Natural killer cell (primary cell): Measurements from ENCODE around the gene TKFC. TPM values are rescaled to one million over a fixed set of nuclear protein-coding genes. Genes with fewer than 3 reads are reported as not detected.

Experiments used
- ATAC-seq, 3 donors: fragments of 150-1000 bp in 2 of 3; fragments of 200-7000 bp in 1 of 3; cut with Tn5 transposase; 1 replicate in 1 of 3; 2 replicates in 2 of 3; pipeline ENCODE4 v1.10.0; 2021; ENCODE audit warnings: mild to moderate bottlenecking in 2 of 3, moderate library complexity in 2 of 3
- DNase-seq, 2 donors: peaks; one replicate each; pipeline versions ENCODE4 v3.0.0 to v3.0.0-alpha.2; 2013 to 2021; ENCODE audit warnings: mixed read lengths in 1 of 2
- H3K27ac ChIP-seq: one replicate; pipeline ENCODE4 v1.5.1; 2013; ENCODE audit warnings: mild to moderate bottlenecking, low read length
- H3K27me3 ChIP-seq: one replicate; pipeline ENCODE4 v1.6.1; 2013; ENCODE audit warnings: low read length; ENCODE audit not compliant: control insufficient read depth, insufficient read depth
- H3K36me3 ChIP-seq: one replicate; pipeline ENCODE4 v1.6.1; 2013; ENCODE audit warnings: low read length; ENCODE audit not compliant: control insufficient read depth, insufficient read depth
- H3K4me1 ChIP-seq: one replicate; pipeline ENCODE4 v1.6.1; 2013; ENCODE audit warnings: low read length; ENCODE audit not compliant: control insufficient read depth, insufficient read depth
- H3K4me3 ChIP-seq: one replicate; pipeline ENCODE4 v1.5.1; 2013; ENCODE audit warnings: low read length
- H3K9me3 ChIP-seq: one replicate; pipeline ENCODE4 v1.6.1; 2013; ENCODE audit warnings: low read length; ENCODE audit not compliant: control insufficient read depth, insufficient read depth
- H3K27ac Mint-ChIP-seq, 2 donors: one replicate each; pipeline ENCODE4 v1.8.0; 2022; ENCODE audit warnings: mild to moderate bottlenecking in 2 of 2, mixed read lengths in 2 of 2, moderate library complexity in 1 of 2
- H3K27me3 Mint-ChIP-seq, 2 donors: one replicate each; pipeline ENCODE4 v1.8.0; 2022; ENCODE audit warnings: low read depth in 2 of 2, mixed read lengths in 2 of 2
- H3K36me3 Mint-ChIP-seq: one replicate; pipeline ENCODE4 v1.8.0; 2022; ENCODE audit warnings: mixed read lengths
- H3K4me1 Mint-ChIP-seq, 2 donors: one replicate each; pipeline ENCODE4 v1.8.0; 2022; ENCODE audit warnings: mixed read lengths in 2 of 2
- H3K4me3 Mint-ChIP-seq: one replicate; pipeline ENCODE4 v1.8.0; 2022; ENCODE audit warnings: mild to moderate bottlenecking, moderate library complexity, mixed read lengths
- H3K9me3 Mint-ChIP-seq, 2 donors: one replicate each; pipeline ENCODE4 v1.8.0; 2022; ENCODE audit warnings: mixed read lengths in 2 of 2
- WGBS: methylation state at CpG from one replicate; pipeline ENCODE4 v1.1.7; 2013; ENCODE audit warnings: missing lambda C conversion rate; ENCODE audit not compliant: insufficient coverage; 5-methylcytosine and 5-hydroxymethylcytosine counted together
- intact Hi-C: fragments of 100-400 bp; cut with micrococcal nuclease; formaldehyde crosslinking; loops from one replicate; pipeline ENCODE4 v1.14.2; 2022
- total RNA-seq, 4 donors: library from RNA; stranded (reverse); fragments of 120-200 nt in 1 of 4; gene quantifications; one replicate each; pipeline versions ENCODE4 v1.2.3 to v1.2.4, GENCODE V29; 2013 to 2022
- TF ChIP-seq, protein P1 (sequence below): fragments of 200-600 bp; IDR thresholded peaks from one replicate; pipeline ENCODE4 v1.8.0; 2022; ENCODE audit warnings: antibody characterized with exemption

Gene TKFC
- total RNA-seq, 3 donors from 2014 or later (not counting 1 experiment from before 2014, with no cell fraction given) = 32.9 to 54.8 (median 38.6) TPM

DNA sequence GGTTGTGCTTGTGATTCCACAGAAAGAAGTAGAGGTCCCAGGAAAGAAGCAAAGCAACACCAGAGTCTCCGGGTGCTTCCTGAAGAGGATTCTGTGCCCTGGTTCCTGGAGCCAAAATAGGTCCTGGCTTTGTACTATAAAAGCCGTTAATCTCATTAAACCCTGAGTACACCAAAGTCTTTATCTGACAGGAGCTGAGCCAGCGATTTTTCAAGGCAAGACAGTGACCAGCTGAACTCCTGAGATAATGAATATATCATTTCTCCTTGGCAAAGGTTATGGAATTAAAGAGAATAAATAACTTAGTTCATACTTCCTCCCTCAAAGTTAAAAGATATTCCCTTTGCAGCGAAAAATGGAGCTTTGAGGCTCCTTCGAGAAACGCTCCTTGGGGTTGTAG, 34.4 kb downstream of the TKFC start:
- H3K4me1 Mint-ChIP-seq = peaks cover 14 to 16% of the 10 kb centered on the region in 2 donors
- no peaks in the 10 kb centered on the region for H3K27me3 Mint-ChIP-seq
- H3K9me3 Mint-ChIP-seq = no peaks in the 10 kb centered on the region
- Histone ChIP-seq H3K4me3 (no peak overlapping the region), H3K27ac (no peak overlapping the region), H3K36me3 (peaks cover 47% of the 10 kb centered on the region), H3K9me3 (no peaks in the 10 kb centered on the region), H3K27me3 (no peaks in the 10 kb centered on the region), H3K4me1 (peaks cover 8% of the 10 kb centered on the region)
- ATAC-seq (no peak), DNase-seq (no peak)
- TF ChIP-seq, protein P1, sequence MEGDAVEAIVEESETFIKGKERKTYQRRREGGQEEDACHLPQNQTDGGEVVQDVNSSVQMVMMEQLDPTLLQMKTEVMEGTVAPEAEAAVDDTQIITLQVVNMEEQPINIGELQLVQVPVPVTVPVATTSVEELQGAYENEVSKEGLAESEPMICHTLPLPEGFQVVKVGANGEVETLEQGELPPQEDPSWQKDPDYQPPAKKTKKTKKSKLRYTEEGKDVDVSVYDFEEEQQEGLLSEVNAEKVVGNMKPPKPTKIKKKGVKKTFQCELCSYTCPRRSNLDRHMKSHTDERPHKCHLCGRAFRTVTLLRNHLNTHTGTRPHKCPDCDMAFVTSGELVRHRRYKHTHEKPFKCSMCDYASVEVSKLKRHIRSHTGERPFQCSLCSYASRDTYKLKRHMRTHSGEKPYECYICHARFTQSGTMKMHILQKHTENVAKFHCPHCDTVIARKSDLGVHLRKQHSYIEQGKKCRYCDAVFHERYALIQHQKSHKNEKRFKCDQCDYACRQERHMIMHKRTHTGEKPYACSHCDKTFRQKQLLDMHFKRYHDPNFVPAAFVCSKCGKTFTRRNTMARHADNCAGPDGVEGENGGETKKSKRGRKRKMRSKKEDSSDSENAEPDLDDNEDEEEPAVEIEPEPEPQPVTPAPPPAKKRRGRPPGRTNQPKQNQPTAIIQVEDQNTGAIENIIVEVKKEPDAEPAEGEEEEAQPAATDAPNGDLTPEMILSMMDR = no peak
- peaks cover 17% of the 10 kb centered on the region for H3K36me3 Mint-ChIP-seq
- intact Hi-C loops = no loop called here
- WGBS = 97% methylated on average over 6 of the region's 6 CpGs
- H3K4me3 Mint-ChIP-seq = no peak overlapping the region
- H3K27ac Mint-ChIP-seq = no peak overlapping the region

DNA sequence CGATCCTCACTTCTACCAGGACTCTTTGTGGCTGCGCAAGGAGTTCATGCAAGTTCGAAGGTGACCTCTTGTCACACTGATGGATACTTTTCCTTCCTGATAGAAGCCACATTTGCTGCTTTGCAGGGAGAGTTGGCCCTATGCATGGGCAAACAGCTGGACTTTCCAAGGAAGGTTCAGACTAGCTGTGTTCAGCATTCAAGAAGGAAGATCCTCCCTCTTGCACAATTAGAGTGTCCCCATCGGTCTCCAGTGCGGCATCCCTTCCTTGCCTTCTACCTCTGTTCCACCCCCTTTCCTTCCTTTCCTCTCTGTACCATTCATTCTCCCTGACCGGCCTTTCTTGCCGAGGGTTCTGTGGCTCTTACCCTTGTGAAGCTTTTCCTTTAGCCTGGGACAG, 35.6 kb downstream of the TKFC start:
- Mint-ChIP-seq H3K27me3 (no peaks in the 10 kb centered on the region), H3K4me1 (peaks cover 1 to 3% of the 10 kb centered on the region in 2 donors), H3K9me3 (no peaks in the 10 kb centered on the region), H3K27ac (no peak overlapping the region), H3K4me3 (no peak overlapping the region), H3K36me3 (peaks cover 17% of the 10 kb centered on the region)
- H3K9me3 ChIP-seq = no peaks in the 10 kb centered on the region
- no peaks in the 10 kb centered on the region for H3K27me3 ChIP-seq
- no peak overlapping the region for H3K27ac ChIP-seq
- peaks cover 47% of the 10 kb centered on the region for H3K36me3 ChIP-seq
- TF ChIP-seq, protein P1 = no peak
- WGBS = 96% methylated on average over 7 of the region's 7 CpGs
- no peak overlapping the region for H3K4me3 ChIP-seq
- H3K4me1 ChIP-seq = no peaks in the 10 kb centered on the region
- DNase-seq (no peak), ATAC-seq (no peak)
- intact Hi-C loops = no loop called here

DNA sequence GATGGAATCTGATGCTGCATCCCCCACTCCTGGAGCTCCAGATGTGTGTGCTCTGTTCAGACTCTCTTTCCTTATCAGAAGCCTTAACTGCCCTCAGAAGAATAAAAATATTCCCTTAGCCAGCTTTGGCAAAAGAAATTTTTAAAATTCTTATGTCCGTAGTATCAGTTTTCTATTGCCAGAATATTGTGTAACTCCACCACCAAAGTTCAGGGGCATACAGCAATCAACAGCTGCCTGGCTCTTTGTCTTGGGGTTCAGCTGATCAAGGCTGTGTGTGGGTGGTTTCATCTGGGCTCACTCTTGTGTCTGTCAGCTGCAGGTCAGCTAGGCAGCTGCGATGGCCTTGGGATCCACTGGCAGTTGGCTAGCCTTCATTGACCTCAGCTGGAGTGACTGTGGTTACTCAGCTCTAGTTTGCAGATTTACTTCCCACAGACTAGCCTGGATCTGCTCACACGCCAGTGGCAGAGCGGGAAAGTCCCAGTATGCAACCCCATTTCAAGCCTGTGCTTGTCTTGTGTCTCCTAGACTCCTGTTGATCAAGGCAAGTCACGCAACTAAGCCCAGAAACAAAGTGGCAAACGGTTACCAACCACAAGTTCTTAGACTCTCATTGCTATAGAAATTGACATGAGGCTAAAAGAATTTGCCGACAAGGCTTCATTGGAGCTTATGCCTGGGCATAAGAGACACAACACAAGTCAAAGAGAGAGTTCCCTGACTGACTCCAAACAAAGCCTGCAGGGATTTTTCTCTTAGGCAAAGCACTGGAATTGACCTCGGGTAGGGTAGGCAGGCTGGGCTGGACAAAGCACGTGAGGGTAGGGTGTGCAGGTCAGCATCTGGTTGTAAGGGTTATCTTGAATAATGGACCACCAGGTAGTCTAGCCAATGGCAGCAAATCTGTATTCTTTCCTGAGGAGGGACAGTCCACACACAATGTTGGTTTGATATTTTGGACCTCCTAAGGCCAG, 36.6 kb downstream of the TKFC start:
- Mint-ChIP-seq H3K27me3 (no peaks in the 10 kb centered on the region), H3K27ac (peak overlapping the region; percentile 29 to 47), H3K4me3 (no peak overlapping the region), H3K9me3 (no peaks in the 10 kb centered on the region), H3K4me1 (no peaks in the 10 kb centered on the region), H3K36me3 (peaks cover 17% of the 10 kb centered on the region)
- 96% methylated on average over 9 of the region's 9 CpGs for WGBS
- no peaks in the 10 kb centered on the region for H3K9me3 ChIP-seq
- DNase-seq = no peak
- no peak overlapping the region for H3K27ac ChIP-seq
- no peak for ATAC-seq
- H3K4me1 ChIP-seq = no peaks in the 10 kb centered on the region
- H3K4me3 ChIP-seq = no peak overlapping the region
- no peaks in the 10 kb centered on the region for H3K27me3 ChIP-seq
- H3K36me3 ChIP-seq = peaks cover 39% of the 10 kb centered on the region
- intact Hi-C loops = no loop called here
- TF ChIP-seq, protein P1 = no peak
